ENCODE results near the gene CMSS1. TPM values are rescaled to one million over a fixed set of nuclear protein-coding genes. Genes with fewer than 3 reads are reported as not detected.

CMSS1 gene
- total RNA-seq, 4 donors from 2014 or later = 2.4 to 29.9 (median 5.2) TPM

DNA sequence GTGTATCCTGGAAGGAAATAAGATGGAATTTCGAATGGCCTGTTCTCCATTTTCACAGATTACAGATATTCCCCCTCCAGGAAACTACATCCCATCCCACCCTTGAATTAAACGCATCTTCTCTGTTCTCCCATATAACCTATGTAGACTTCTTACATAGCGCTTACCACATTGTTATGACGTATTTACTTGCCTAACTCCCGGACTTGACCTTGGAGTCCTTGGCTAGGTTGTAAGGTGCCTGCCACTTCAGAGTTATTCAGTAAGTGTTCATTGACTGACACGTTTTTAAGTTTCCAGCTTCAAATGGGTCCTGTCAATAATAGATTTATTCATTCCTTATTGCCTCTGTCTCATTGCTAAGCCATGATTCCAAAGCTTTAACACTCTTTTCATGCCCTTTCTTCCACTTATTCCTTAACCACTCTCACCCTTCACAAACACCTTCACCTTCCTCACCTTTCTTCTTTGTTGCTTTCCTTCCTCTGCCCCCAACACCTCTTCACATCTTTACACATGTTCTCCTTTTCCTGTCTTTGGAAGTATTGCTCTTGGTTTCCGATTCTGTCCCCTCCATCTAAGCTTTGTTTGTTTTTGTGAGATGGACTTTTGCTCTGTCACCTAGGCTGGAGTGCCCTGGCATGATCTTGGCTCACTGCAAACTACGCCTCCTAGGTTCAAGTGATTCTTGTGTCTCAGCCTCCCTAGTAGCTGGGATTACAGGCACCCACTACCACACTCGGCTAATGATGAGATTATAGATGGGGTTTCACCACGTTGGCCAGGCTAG is 138.3 kb downstream of the CMSS1 start:
- DNase-seq = no peak
- H3K27ac ChIP-seq = no peak overlapping the region
- no peak for TF ChIP-seq EP300 (IDR thresholded peaks at IDR 0.05; ENCODE audit: low read depth)
- TF ChIP-seq POLR2AphosphoS5 (IDR thresholded peaks at IDR 0.05) = no peak
- TF ChIP-seq CTCF (IDR thresholded peaks at IDR 0.05) = no peak
- no peak for TF ChIP-seq POLR2A (IDR thresholded peaks at IDR 0.05)
- in situ Hi-C loops (cut with MboI; ENCODE audit: low pct_ligation_motif_present in 1 of 4, low pct_unique_long_range_greater_than_20kb in 1 of 4, low sequenced_read_pairs in 3 of 4) = no loop called here
- no peaks in the 10 kb centered on the region for H3K36me3 ChIP-seq
- no peaks in the 10 kb centered on the region for H3K27me3 ChIP-seq
- 92 to 95% methylated on average over 9 to 10 of the region's 10 CpGs for WGBS, 2 donors (ENCODE audit: low coverage in 1 of 2)
- intact Hi-C loops (cut with DNase I; ENCODE audit: low total_unique reads) = no loop called here
- H3K4me3 ChIP-seq = no peak overlapping the region
- peaks cover 0 to 11% (median 5%) of the 10 kb centered on the region in 4 donors for H3K4me1 ChIP-seq
- H3K9me3 ChIP-seq = no peaks in the 10 kb centered on the region

DNA sequence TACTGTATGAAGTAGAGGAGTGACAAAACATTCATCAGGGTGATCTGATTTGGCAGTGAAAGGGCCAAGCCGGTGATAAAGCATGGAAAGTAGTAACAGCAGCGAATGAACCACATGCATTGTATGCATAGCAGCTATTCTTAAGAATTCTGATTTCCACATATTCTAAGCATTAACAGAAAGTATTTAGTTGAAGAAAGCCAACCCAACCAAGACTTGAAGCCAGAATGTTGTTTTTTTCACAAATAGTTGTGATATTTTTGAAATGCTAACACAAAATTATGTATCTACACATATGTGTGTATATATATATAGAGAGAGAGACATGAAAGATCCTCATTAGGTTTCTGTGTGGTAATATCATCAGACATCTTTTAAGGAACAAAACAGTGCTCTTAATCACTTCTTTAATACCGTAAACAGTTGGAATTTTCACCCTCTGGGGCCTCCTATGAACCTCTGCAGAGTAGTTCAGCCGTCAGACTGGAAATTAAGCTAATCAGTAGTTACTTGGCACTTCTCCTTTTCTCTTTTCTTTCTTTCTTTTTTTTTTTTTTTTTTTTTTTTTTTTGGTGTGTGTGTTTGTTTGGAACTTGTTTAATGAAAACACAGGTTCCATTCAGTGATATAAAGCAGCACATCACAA is 139.6 kb downstream of the CMSS1 start:
- 82 to 84% methylated on average over 4 of the region's 4 CpGs for WGBS, 2 donors (ENCODE audit: low coverage in 1 of 2)
- TF ChIP-seq POLR2A (IDR thresholded peaks at IDR 0.05) = no peak
- TF ChIP-seq EP300 (IDR thresholded peaks at IDR 0.05; ENCODE audit: low read depth) = no peak
- TF ChIP-seq CTCF (IDR thresholded peaks at IDR 0.05) = no peak
- TF ChIP-seq POLR2AphosphoS5 (IDR thresholded peaks at IDR 0.05) = no peak
- no peaks in the 10 kb centered on the region for H3K9me3 ChIP-seq
- no peaks in the 10 kb centered on the region for H3K36me3 ChIP-seq
- H3K27ac ChIP-seq = peak overlapping the region in 1 of 4 donors; percentile 26
- no peak overlapping the region for H3K4me3 ChIP-seq
- no peaks in the 10 kb centered on the region for H3K27me3 ChIP-seq
- H3K4me1 ChIP-seq = peaks cover 0 to 23% (median 9%) of the 10 kb centered on the region in 4 donors
- no peak for DNase-seq
- intact Hi-C loops (cut with DNase I; ENCODE audit: low total_unique reads) (no loop called here), in situ Hi-C loops (cut with MboI; ENCODE audit: low pct_ligation_motif_present in 1 of 4, low pct_unique_long_range_greater_than_20kb in 1 of 4, low sequenced_read_pairs in 3 of 4) (no loop called here)

GRCh38 chr3:99958222-99958912 is 140.7 kb downstream of the CMSS1 start:
- WGBS, 2 donors (ENCODE audit: low coverage in 1 of 2) = 87 to 97% methylated on average over 3 of the region's 3 CpGs
- intact Hi-C loops (cut with DNase I; ENCODE audit: low total_unique reads) = no loop called here
- in situ Hi-C loops (cut with MboI; ENCODE audit: low pct_ligation_motif_present in 1 of 4, low pct_unique_long_range_greater_than_20kb in 1 of 4, low sequenced_read_pairs in 3 of 4) = no loop called here
- Histone ChIP-seq H3K36me3 (no peaks in the 10 kb centered on the region), H3K27me3 (no peaks in the 10 kb centered on the region), H3K27ac (peak overlapping the region in 2 of 4 donors; percentile 5 to 44), H3K4me3 (no peak overlapping the region), H3K4me1 (peaks cover 0 to 23% (median 9%) of the 10 kb centered on the region in 4 donors), H3K9me3 (no peaks in the 10 kb centered on the region)
- no peak for TF ChIP-seq CTCF (IDR thresholded peaks at IDR 0.05)
- TF ChIP-seq POLR2AphosphoS5 (IDR thresholded peaks at IDR 0.05) = no peak
- no peak for TF ChIP-seq POLR2A (IDR thresholded peaks at IDR 0.05)
- TF ChIP-seq EP300 (IDR thresholded peaks at IDR 0.05; ENCODE audit: low read depth) = no peak
- no peak for DNase-seq
